Measurements from ENCODE around the gene PPA2. TPM values are rescaled to one million over a fixed set of nuclear protein-coding genes. Genes with fewer than 3 reads are reported as not detected.
"Not testable (repeated sequence)": the region's sequence is repeated elsewhere in the genome, so short reads cannot be mapped to it uniquely, and the experiment has no call there.

PPA2 gene
- total RNA-seq, 4 donors from 2014 or later: 46.2 to 164 (median 84.6) TPM

DNA sequence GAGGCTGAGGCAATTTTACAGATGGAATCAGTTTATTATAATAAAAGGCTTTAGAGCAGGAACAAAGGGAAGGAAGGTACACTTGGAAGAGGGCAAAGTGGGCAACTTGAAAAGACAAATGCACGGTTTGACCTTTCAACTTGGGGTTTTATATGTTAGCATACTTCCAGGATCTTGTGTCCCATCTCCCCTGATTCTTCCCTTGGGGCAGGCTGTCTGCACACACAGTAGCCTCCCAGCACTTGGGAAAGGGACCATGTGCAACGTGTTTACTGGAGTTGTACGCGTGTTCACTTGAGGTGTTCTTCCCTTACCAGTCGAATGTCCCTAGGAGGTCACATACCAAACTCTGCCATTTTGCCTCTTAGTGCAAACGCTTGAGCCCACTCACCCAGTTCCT, 7.3 kb downstream of the PPA2 start:
- intact Hi-C loops (cut with DNase I; ENCODE audit: low total_unique reads) (no loop called here), in situ Hi-C loops (cut with MboI; ENCODE audit: low pct_ligation_motif_present in 1 of 4, low pct_unique_long_range_greater_than_20kb in 1 of 4, low sequenced_read_pairs in 3 of 4) (loop anchor here in 3 of 4 donors (5.0 to 10.0 kb wide), 2 partner anchors 324 to 332 kb away; no protein-coding TSS in a partner anchor)
- no peaks in the 10 kb centered on the region for H3K36me3 ChIP-seq
- no peak overlapping the region for H3K4me3 ChIP-seq
- TF ChIP-seq EP300 (IDR thresholded peaks at IDR 0.05; ENCODE audit: low read depth): no peak
- no peak for TF ChIP-seq POLR2AphosphoS5 (IDR thresholded peaks at IDR 0.05)
- no peak for TF ChIP-seq POLR2A (IDR thresholded peaks at IDR 0.05)
- TF ChIP-seq, protein P1, sequence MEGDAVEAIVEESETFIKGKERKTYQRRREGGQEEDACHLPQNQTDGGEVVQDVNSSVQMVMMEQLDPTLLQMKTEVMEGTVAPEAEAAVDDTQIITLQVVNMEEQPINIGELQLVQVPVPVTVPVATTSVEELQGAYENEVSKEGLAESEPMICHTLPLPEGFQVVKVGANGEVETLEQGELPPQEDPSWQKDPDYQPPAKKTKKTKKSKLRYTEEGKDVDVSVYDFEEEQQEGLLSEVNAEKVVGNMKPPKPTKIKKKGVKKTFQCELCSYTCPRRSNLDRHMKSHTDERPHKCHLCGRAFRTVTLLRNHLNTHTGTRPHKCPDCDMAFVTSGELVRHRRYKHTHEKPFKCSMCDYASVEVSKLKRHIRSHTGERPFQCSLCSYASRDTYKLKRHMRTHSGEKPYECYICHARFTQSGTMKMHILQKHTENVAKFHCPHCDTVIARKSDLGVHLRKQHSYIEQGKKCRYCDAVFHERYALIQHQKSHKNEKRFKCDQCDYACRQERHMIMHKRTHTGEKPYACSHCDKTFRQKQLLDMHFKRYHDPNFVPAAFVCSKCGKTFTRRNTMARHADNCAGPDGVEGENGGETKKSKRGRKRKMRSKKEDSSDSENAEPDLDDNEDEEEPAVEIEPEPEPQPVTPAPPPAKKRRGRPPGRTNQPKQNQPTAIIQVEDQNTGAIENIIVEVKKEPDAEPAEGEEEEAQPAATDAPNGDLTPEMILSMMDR (IDR thresholded peaks at IDR 0.05): no peak
- no peaks in the 10 kb centered on the region for H3K27me3 ChIP-seq
- 92% methylated on average over 6 of the region's 6 CpGs; no CpG with 5 or more reads in 1 of the 2 donors for WGBS, 2 donors (ENCODE audit: low coverage in 1 of 2)
- no peak for DNase-seq
- H3K9me3 ChIP-seq: no peaks in the 10 kb centered on the region
- H3K4me1 ChIP-seq: peaks cover 0 to 27% (median 7%) of the 10 kb centered on the region in 4 donors
- no peak overlapping the region for H3K27ac ChIP-seq

DNA sequence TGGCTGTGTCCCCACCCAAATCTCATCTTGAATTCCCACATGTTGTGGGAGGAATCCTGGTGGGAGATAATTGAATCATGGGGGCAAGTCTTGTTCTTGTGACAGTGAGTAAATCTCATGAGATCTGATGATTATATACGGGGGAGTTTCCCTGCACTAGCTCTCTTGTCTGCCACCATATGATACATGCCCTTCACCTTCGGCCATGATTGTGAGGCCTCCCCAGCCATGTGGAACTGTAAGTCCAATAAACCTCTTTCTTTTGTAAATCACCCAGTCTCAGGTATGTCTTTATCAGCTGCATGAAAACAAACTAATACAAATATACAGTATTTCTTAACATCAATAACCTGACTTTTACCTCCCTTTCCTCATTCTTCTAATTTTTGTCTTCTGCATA, 9.3 kb downstream of the PPA2 start:
- DNase-seq; intact Hi-C loops (cut with DNase I; ENCODE audit: low total_unique reads); H3K36me3 ChIP-seq; H3K27ac ChIP-seq; H3K9me3 ChIP-seq; H3K27me3 ChIP-seq; H3K4me3 ChIP-seq: not testable (repeated sequence)
- H3K4me1 ChIP-seq: peaks cover 0 to 15% (median 0%) of the 10 kb centered on the region in 4 donors
- in situ Hi-C loops (cut with MboI; ENCODE audit: low pct_ligation_motif_present in 1 of 4, low pct_unique_long_range_greater_than_20kb in 1 of 4, low sequenced_read_pairs in 3 of 4): loop anchor here in 2 of 4 donors (10.0 kb wide), 1 partner anchor 330 kb away; no protein-coding TSS in a partner anchor
- 93 to 100% methylated on average over 1 to 2 of the region's 2 CpGs for WGBS, 2 donors (ENCODE audit: low coverage in 1 of 2)

DNA sequence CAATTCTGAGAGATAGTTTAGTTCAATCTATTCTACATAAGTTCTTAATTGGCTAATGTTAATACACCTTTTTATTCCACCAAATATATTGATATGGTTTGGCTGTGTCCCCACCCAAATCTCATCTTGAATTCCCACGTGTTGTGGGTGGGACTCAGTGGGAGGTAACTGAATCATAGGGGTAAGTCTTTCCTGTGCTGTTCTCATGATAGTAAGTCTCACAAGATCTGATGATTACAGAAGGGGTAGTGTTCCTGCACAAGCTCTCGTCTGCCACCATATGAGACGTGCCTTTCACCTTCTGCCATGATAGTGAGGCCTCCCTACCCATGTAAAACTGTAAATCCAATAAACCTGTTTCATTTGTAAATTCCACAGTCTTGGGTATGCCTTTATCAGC, 11.3 kb downstream of the PPA2 start:
- no peak for TF ChIP-seq EP300 (IDR thresholded peaks at IDR 0.05; ENCODE audit: low read depth)
- TF ChIP-seq, protein P1 (IDR thresholded peaks at IDR 0.05): no peak
- TF ChIP-seq POLR2A (IDR thresholded peaks at IDR 0.05): no peak
- no peak for TF ChIP-seq POLR2AphosphoS5 (IDR thresholded peaks at IDR 0.05)
- intact Hi-C loops (cut with DNase I; ENCODE audit: low total_unique reads) (no loop called here), in situ Hi-C loops (cut with MboI; ENCODE audit: low pct_ligation_motif_present in 1 of 4, low pct_unique_long_range_greater_than_20kb in 1 of 4, low sequenced_read_pairs in 3 of 4) (loop anchor here in 2 of 4 donors (10.0 kb wide), 1 partner anchor 328 kb away; no protein-coding TSS in a partner anchor)
- H3K4me1 ChIP-seq: peaks cover 0 to 6% (median 0%) of the 10 kb centered on the region in 4 donors
- no peak for DNase-seq
- H3K27ac ChIP-seq: no peak overlapping the region
- H3K36me3 ChIP-seq: no peaks in the 10 kb centered on the region
- WGBS, 2 donors (ENCODE audit: low coverage in 1 of 2): 91% methylated on average over 3 of the region's 3 CpGs; no CpG with 5 or more reads in 1 of the 2 donors
- no peaks in the 10 kb centered on the region for H3K27me3 ChIP-seq
- no peaks in the 10 kb centered on the region for H3K9me3 ChIP-seq
- no peak overlapping the region for H3K4me3 ChIP-seq

DNA sequence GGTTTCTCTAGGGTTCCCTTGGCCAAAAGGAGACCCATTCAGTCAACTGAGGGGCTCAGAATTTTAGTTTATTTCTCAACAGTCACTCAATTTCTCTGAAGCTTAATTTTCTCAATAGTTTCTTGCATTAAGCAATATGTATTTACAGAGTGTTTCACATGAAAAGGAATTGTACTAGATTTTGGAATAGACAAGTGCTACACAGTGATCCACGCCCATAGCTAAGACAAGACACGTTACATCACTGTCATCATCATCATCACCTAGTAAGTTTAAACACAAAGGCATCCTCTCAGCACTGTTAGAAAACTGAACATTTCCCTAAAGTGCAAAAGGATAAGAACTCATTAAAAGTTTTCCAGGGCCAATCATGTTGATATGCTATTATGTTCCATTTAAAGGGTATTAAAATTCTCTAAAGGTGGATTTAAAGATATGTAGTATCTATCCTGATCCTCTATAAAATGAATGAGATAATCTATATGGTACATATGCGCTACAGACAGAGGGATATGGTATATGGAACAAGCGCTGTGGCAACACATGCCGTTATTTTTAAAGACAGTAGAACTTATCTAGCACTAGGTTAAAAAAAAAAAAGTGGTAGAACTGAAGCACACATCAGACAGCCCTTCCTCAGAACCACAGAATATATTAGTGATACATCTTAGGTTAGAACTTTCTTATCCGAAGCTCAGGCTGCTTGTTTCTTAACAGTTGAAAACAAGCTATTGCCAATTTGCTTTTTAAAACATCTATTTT, 12.1 kb downstream of the PPA2 start:
- TF ChIP-seq POLR2AphosphoS5 (IDR thresholded peaks at IDR 0.05): no peak
- TF ChIP-seq POLR2A (IDR thresholded peaks at IDR 0.05): no peak
- no peak for TF ChIP-seq EP300 (IDR thresholded peaks at IDR 0.05; ENCODE audit: low read depth)
- TF ChIP-seq, protein P1 (IDR thresholded peaks at IDR 0.05): no peak
- intact Hi-C loops (cut with DNase I; ENCODE audit: low total_unique reads): no loop called here
- peaks cover 0 to 6% (median 0%) of the 10 kb centered on the region in 4 donors for H3K4me1 ChIP-seq
- H3K9me3 ChIP-seq: no peaks in the 10 kb centered on the region
- in situ Hi-C loops (cut with MboI; ENCODE audit: low pct_ligation_motif_present in 1 of 4, low pct_unique_long_range_greater_than_20kb in 1 of 4, low sequenced_read_pairs in 3 of 4): loop anchor here in 2 of 4 donors (10.0 kb wide), 1 partner anchor 327 kb away; no protein-coding TSS in a partner anchor
- H3K36me3 ChIP-seq: no peaks in the 10 kb centered on the region
- WGBS, 2 donors (ENCODE audit: low coverage in 1 of 2): 90 to 93% methylated on average over 4 to 6 of the region's 6 CpGs
- no peaks in the 10 kb centered on the region for H3K27me3 ChIP-seq
- no peak overlapping the region for H3K27ac ChIP-seq
- no peak overlapping the region for H3K4me3 ChIP-seq
- no peak for DNase-seq

Data from transverse colon (tissue), 4 donors.